K562 (cell line): Measurements from ENCODE around the gene IL13. TPM values are rescaled to one million over a fixed set of nuclear protein-coding genes. Genes with fewer than 3 reads are reported as not detected.

Experiments used
- ATAC-seq: fragments of 200-7000 bp; cut with Tn5 transposase; 3 replicates; pipeline ENCODE4 v1.9.1; 2020; ENCODE audit warnings: moderate library complexity
- BruUV-seq: library from RNA; stranded (reverse); fragments of 400-500 nt; replicated peaks from 2 replicates; lab custom pipeline; 2021; lab: Mats Ljungman, UMichigan
- CTCF ChIA-PET: fragments of 300-600 bp; formaldehyde crosslinking; extraction: SDS; loops from one replicate; lab custom pipeline; 2021; ENCODE audit warnings: low intra/inter-chr PET ratio; lab: Yijun Ruan, JAX
- POLR2A ChIA-PET: fragments of 300-600, 350-650 bp; sonication (Branson Sonifier 250); formaldehyde crosslinking; extraction: SDS; loops from one replicate; lab custom pipeline; 2021; ENCODE audit warnings: antibody characterized with exemption, inconsistent platforms; lab: Yijun Ruan, JAX
- DNase-seq, 4 experiments: peaks; one replicate each; pipeline versions ENCODE4 v3.0.0 to v3.0.0-alpha.2; 2011 to 2018; ENCODE audit warnings: low spot score in 3 of 4, mixed read lengths in 3 of 4; ENCODE audit errors: extremely low read depth in 1 of 4
- FAIRE-seq: peaks from 2 replicates; lab custom pipeline; 2011; peaks lifted over from hg19 to GRCh38; lab: Jason Lieb, UNC
- H2AFZ ChIP-seq: 2 replicates; pipeline ENCODE4 v1.6.0; 2011; ENCODE audit warnings: low read depth, low read length, control low read depth, inconsistent platforms
- H3K27ac ChIP-seq: fragments of 200-600 bp; 3 replicates; pipeline ENCODE4 v1.8.0; 2011; ENCODE audit warnings: low read depth, mild to moderate bottlenecking, control low read depth, inconsistent platforms, low read length, moderate library complexity, mixed read lengths; ENCODE audit errors: extremely low read depth
- H3K27me3 ChIP-seq, 2 experiments: fragments of 300-600 bp in 1 of 2; 2 replicates in 1 of 2; 3 replicates in 1 of 2; pipeline versions ENCODE4 v1.6.0 to v1.8.0; 2011; ENCODE audit warnings: inconsistent platforms in 2 of 2, low read length in 2 of 2, mild to moderate bottlenecking in 1 of 2, mixed read lengths in 1 of 2, moderate library complexity in 1 of 2; ENCODE audit not compliant: control insufficient read depth in 2 of 2, insufficient read depth in 2 of 2
- H3K36me3 ChIP-seq: fragments of 300-600 bp; 3 replicates; pipeline ENCODE4 v1.8.0; 2011; ENCODE audit warnings: mild to moderate bottlenecking, low read length, inconsistent platforms; ENCODE audit not compliant: control insufficient read depth, insufficient read depth
- H3K4me1 ChIP-seq, 2 experiments: fragments of 200-600 bp in 1 of 2; replicated peaks in 1 of 2; 2 replicates in 1 of 2; 3 replicates in 1 of 2; pipeline versions ENCODE4 v1.5.1 to v1.8.0; 2011; ENCODE audit warnings: inconsistent platforms in 2 of 2, low read length in 2 of 2, mild to moderate bottlenecking in 1 of 2, mixed read lengths in 1 of 2, moderate library complexity in 1 of 2; ENCODE audit not compliant: control insufficient read depth in 2 of 2, insufficient read depth in 2 of 2
- H3K4me2 ChIP-seq: 2 replicates; pipeline ENCODE4 v1.6.1; 2011; ENCODE audit warnings: low read length, control low read depth, inconsistent platforms, mixed read lengths; ENCODE audit not compliant: insufficient read depth
- H3K4me3 ChIP-seq: fragments of 200-600 bp; sonication (generic), shearing (Covaris generic); 2 replicates; pipeline ENCODE4 v1.5.1; 2016; ENCODE audit warnings: control low read depth, inconsistent platforms
- H3K79me2 ChIP-seq: fragments of 200-600 bp; 3 replicates; pipeline ENCODE4 v1.8.0; 2011; ENCODE audit warnings: low read length, inconsistent platforms; ENCODE audit not compliant: control insufficient read depth, insufficient read depth
- H3K9ac ChIP-seq, 2 experiments: 2 replicates each; pipeline versions ENCODE4 v1.6.0 to v1.6.1; 2011; ENCODE audit warnings: low read depth in 2 of 2, low read length in 2 of 2, control low read depth in 1 of 2, inconsistent platforms in 1 of 2, mild to moderate bottlenecking in 1 of 2, mixed read lengths in 1 of 2; ENCODE audit not compliant: insufficient read depth in 1 of 2
- H3K9me1 ChIP-seq: one replicate; pipeline ENCODE4 v1.6.0; 2011; ENCODE audit warnings: inconsistent platforms, mild to moderate bottlenecking, low read length, moderate library complexity; ENCODE audit not compliant: control insufficient read depth, insufficient read depth
- H3K9me3 ChIP-seq: replicated peaks from 2 replicates; pipeline ENCODE4 v1.5.1; 2011; ENCODE audit warnings: low read depth, low read length, inconsistent platforms; ENCODE audit not compliant: control insufficient read depth, insufficient read depth
- H4K20me1 ChIP-seq: replicated peaks from 2 replicates; pipeline ENCODE4 v1.6.1; 2011; ENCODE audit warnings: low read length, inconsistent platforms, mixed read lengths; ENCODE audit not compliant: control insufficient read depth, insufficient read depth
- ESRRA ChIP-seq: fragments of 450-650 bp; IDR thresholded peaks from 2 replicates; pipeline ENCODE4 v1.6.1; 2014; ENCODE audit warnings: low read depth, mild to moderate bottlenecking, moderate library complexity, borderline replicate concordance
- JUND ChIP-seq, 2 experiments: IDR thresholded peaks; 2 replicates in 1 of 2; 3 replicates in 1 of 2; pipeline ENCODE4 v1.6.1; 2011; ENCODE audit warnings: borderline replicate concordance in 2 of 2, low read depth in 2 of 2, low read length in 2 of 2, improper control_type of control experiment in 1 of 2, missing biosample characterization in 1 of 2, missing genetic modification characterization in 1 of 2, missing genetic modification reagents in 1 of 2
- STAG1 ChIP-seq: sonication (generic); formaldehyde crosslinking; IDR thresholded peaks from 2 replicates; pipeline ENCODE4 v1.5.0; 2020; ENCODE audit warnings: missing genetic modification reagents, borderline replicate concordance
- TCF7 ChIP-seq: sonication (generic); IDR thresholded peaks from 2 replicates; pipeline ENCODE4 v1.6.1; 2016; ENCODE audit warnings: antibody characterized with exemption, borderline replicate concordance
- ZNF324 ChIP-seq: fragments of 250-450 bp; sonication (Bioruptor Pico); IDR thresholded peaks from 2 replicates; pipeline ENCODE4 v1.4.0; 2020; ENCODE audit warnings: mild to moderate bottlenecking
- ZNF609 ChIP-seq: sonication (generic); formaldehyde crosslinking; IDR thresholded peaks from 2 replicates; pipeline ENCODE4 v1.8.1; 2023; ENCODE audit warnings: missing genetic modification reagents, mild to moderate bottlenecking, borderline replicate concordance
- WGBS: fragments of 100-300 bp; shearing (Covaris generic); methylation state at CpG from one replicate; pipeline ENCODE4 v1.1.6; 2016; ENCODE audit warnings: low coverage, mixed read lengths; ENCODE audit not compliant: insufficient coverage; ENCODE audit errors: missing lambda C conversion rate; 5-methylcytosine and 5-hydroxymethylcytosine counted together
- in situ Hi-C: fragments of 300-500 bp; cut with MboI; formaldehyde crosslinking; loops from 4 replicates; pipeline ENCODE4 v1.15.0; 2018; ENCODE audit warnings: inconsistent platforms, mixed read lengths
- intact Hi-C: fragments of 100-400 bp; cut with micrococcal nuclease; formaldehyde crosslinking; loops from 2 replicates; pipeline ENCODE4 v1.14.2; 2022
- polyA plus RNA-seq, 8 experiments: library from polyadenylated mRNA; depleted of rRNA in 4 of 8; stranded (reverse) in 5 of 8; unstranded in 3 of 8; fragments of >200 nt; fragmentation: Nextera tagmentation in 2 of 8; fragmentation: Illumina TruSeq in 1 of 8; extraction: Ambion mirVana in 2 of 8; extraction: Trizol in 1 of 8; gene quantifications; 2 replicates each; pipeline versions ENCODE4 v1.2.1 to v1.2.3, GENCODE V29; 2011 to 2014; ENCODE audit warnings: inconsistent platforms in 1 of 8, missing spikeins in 1 of 8
- total RNA-seq, 7 experiments: library from RNA; depleted of rRNA in 6 of 7; stranded (reverse); fragments of >200 nt in 6 of 7; fragmentation: Illumina TruSeq in 2 of 7; extraction: Trizol in 2 of 7; gene quantifications; 2 replicates each; pipeline versions ENCODE4 v1.2.1 to v1.2.3, GENCODE V29; 2011 to 2021; ENCODE audit warnings: low replicate concordance in 1 of 7
- TF ChIP-seq, protein P1 (sequence below): fragments of 250-450 bp; sonication (Bioruptor Pico); IDR thresholded peaks from 2 replicates; pipeline ENCODE4 v1.4.0; 2020
- TF ChIP-seq, protein P2 (sequence below): fragments of 450-650 bp; formaldehyde crosslinking; IDR thresholded peaks from 2 replicates; pipeline ENCODE4 v1.4.0; 2020; ENCODE audit warnings: mild to moderate bottlenecking
- TF ChIP-seq, protein P3 (sequence below): fragments of 250-450 bp; sonication (Bioruptor Pico); IDR thresholded peaks from 2 replicates; pipeline ENCODE4 v1.8.0; 2022; ENCODE audit warnings: moderate library complexity, mild to moderate bottlenecking, inconsistent platforms

IL13 gene
- total and polyA plus RNA-seq, 9 of the 15 experiments (the other 6 are each of a cell fraction or from before 2014, with no cell fraction given) = not detected

DNA sequence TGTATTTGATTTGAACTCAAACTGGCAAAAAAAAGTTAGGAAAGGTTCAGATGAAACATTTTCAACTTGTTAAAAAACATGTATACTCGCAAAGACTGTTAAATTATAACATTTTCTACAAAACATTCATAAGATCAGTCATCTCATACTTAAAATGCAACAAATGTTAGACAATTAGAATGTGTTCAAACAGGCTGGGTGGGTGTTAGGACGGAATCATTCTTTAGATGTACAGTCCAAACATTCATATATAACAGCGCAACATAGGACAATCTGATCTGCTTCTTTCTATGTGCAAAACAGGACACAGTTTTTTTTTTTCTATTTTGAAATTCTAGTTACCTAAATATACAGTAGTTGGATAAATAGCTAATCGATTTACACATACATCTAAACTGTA, 38.0 kb downstream of the IL13 start:
- Histone ChIP-seq H3K27me3 (no peaks in the 10 kb centered on the region), H4K20me1 (no peaks in the 10 kb centered on the region), H3K4me2 (no peak overlapping the region), H3K4me1 (no peaks in the 10 kb centered on the region), H3K36me3 (no peaks in the 10 kb centered on the region), H3K9ac (no peak overlapping the region), H3K27ac (no peak overlapping the region), H3K9me1 (no peaks in the 10 kb centered on the region), H3K79me2 (no peaks in the 10 kb centered on the region), H3K9me3 (no peaks in the 10 kb centered on the region), H3K4me3 (no peak overlapping the region), H2AFZ (no peak overlapping the region)
- no TSS peak for BruUV-seq
- CTCF ChIA-PET = interaction anchor here (0.6 kb wide), 1 partner anchor 1607 kb away, joined by 4 read pairs; no protein-coding TSS in a partner anchor
- DNase-seq = no peak
- 63% methylated on average over 4 of the region's 4 CpGs for WGBS
- FAIRE-seq = no peak
- intact Hi-C loops = no loop called here
- POLR2A ChIA-PET = interaction anchor here (1.7 kb wide), 1 partner anchor 8 kb away, joined by 5 read pairs; no protein-coding TSS in a partner anchor
- in situ Hi-C loops = no loop called here
- no peak for ATAC-seq
- TF ChIP-seq ZNF324 (CRISPR knock-in tag) (no peak), JUND (IDR thresholded peaks at IDR 0.05; ENCODE audit: borderline replicate concordance, low read depth, low read length) (no peak), JUND (tag; IDR thresholded peaks at IDR 0.05; ENCODE audit: borderline replicate concordance, low read depth, low read length) (no peak), TCF7 (no peak), STAG1 (CRISPR knock-in tag) (no peak), ZNF609 (CRISPR knock-in tag) (no peak), ESRRA (no peak)
- TF ChIP-seq, protein P1, sequence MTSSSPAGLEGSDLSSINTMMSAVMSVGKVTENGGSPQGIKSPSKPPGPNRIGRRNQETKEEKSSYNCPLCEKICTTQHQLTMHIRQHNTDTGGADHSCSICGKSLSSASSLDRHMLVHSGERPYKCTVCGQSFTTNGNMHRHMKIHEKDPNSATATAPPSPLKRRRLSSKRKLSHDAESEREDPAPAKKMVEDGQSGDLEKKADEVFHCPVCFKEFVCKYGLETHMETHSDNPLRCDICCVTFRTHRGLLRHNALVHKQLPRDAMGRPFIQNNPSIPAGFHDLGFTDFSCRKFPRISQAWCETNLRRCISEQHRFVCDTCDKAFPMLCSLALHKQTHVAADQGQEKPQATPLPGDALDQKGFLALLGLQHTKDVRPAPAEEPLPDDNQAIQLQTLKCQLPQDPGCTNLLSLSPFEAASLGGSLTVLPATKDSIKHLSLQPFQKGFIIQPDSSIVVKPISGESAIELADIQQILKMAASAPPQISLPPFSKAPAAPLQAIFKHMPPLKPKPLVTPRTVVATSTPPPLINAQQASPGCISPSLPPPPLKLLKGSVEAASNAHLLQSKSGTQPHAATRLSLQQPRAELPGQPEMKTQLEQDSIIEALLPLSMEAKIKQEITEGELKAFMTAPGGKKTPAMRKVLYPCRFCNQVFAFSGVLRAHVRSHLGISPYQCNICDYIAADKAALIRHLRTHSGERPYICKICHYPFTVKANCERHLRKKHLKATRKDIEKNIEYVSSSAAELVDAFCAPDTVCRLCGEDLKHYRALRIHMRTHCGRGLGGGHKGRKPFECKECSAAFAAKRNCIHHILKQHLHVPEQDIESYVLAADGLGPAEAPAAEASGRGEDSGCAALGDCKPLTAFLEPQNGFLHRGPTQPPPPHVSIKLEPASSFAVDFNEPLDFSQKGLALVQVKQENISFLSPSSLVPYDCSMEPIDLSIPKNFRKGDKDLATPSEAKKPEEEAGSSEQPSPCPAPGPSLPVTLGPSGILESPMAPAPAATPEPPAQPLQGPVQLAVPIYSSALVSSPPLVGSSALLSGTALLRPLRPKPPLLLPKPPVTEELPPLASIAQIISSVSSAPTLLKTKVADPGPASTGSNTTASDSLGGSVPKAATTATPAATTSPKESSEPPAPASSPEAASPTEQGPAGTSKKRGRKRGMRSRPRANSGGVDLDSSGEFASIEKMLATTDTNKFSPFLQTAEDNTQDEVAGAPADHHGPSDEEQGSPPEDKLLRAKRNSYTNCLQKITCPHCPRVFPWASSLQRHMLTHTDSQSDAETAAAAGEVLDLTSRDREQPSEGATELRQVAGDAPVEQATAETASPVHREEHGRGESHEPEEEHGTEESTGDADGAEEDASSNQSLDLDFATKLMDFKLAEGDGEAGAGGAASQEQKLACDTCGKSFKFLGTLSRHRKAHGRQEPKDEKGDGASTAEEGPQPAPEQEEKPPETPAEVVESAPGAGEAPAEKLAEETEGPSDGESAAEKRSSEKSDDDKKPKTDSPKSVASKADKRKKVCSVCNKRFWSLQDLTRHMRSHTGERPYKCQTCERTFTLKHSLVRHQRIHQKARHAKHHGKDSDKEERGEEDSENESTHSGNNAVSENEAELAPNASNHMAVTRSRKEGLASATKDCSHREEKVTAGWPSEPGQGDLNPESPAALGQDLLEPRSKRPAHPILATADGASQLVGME (CRISPR knock-in tag) = no peak
- TF ChIP-seq, protein P2, sequence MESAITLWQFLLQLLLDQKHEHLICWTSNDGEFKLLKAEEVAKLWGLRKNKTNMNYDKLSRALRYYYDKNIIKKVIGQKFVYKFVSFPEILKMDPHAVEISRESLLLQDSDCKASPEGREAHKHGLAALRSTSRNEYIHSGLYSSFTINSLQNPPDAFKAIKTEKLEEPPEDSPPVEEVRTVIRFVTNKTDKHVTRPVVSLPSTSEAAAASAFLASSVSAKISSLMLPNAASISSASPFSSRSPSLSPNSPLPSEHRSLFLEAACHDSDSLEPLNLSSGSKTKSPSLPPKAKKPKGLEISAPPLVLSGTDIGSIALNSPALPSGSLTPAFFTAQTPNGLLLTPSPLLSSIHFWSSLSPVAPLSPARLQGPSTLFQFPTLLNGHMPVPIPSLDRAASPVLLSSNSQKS = no peak
- TF ChIP-seq, protein P3, sequence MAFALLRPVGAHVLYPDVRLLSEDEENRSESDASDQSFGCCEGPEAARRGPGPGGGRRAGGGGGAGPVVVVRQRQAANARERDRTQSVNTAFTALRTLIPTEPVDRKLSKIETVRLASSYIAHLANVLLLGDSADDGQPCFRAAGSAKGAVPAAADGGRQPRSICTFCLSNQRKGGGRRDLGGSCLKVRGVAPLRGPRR (CRISPR knock-in tag) = no peak
